Testis (tissue), 2 donors: ENCODE results near the gene ZNF618.

Source experiments
- POLR2A ChIP-seq: fragments of 450-650 bp; IDR thresholded peaks from one replicate; pipeline ENCODE4 v1.6.1; 2017; ENCODE audit warnings: antibody characterized with exemption, mild to moderate bottlenecking, moderate library complexity
- TF ChIP-seq, protein P1 (sequence below), 3 experiments: fragments of 450-650 bp in 2 of 3; fragments of 200-600 bp in 1 of 3; sonication (generic) in 1 of 3; IDR thresholded peaks; one replicate each; pipeline ENCODE4 v1.5.1; 2016 to 2019; ENCODE audit warnings: antibody characterized with exemption in 3 of 3, mild to moderate bottlenecking in 2 of 3, moderate library complexity in 1 of 3

DNA sequence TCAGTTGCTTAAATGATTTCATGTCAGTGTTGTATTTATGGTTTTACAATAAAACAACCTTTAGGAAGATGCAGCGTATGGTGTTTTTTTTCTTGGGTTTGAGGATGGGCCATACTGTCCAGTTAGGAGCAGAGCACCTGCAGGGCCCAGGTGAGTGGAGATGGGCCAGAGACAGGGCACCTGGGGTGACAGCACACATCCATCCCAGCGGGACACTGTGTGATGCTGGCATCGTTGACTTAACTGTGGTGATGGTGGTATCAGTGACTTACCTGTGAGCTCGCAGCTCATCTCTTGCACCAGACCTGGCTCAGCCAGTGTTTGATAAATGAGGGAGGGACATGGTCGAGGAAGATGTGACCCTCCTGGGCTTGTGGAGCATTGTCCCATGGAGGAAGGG, 180.4 kb downstream of the ZNF618 start:
- TF ChIP-seq, protein P1, sequence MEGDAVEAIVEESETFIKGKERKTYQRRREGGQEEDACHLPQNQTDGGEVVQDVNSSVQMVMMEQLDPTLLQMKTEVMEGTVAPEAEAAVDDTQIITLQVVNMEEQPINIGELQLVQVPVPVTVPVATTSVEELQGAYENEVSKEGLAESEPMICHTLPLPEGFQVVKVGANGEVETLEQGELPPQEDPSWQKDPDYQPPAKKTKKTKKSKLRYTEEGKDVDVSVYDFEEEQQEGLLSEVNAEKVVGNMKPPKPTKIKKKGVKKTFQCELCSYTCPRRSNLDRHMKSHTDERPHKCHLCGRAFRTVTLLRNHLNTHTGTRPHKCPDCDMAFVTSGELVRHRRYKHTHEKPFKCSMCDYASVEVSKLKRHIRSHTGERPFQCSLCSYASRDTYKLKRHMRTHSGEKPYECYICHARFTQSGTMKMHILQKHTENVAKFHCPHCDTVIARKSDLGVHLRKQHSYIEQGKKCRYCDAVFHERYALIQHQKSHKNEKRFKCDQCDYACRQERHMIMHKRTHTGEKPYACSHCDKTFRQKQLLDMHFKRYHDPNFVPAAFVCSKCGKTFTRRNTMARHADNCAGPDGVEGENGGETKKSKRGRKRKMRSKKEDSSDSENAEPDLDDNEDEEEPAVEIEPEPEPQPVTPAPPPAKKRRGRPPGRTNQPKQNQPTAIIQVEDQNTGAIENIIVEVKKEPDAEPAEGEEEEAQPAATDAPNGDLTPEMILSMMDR (IDR thresholded peaks at IDR 0.05), result no peak
- no peak for TF ChIP-seq POLR2A
